Measurements from ENCODE around the gene APPBP2.
"Not testable (repeated sequence)": the region's sequence is repeated elsewhere in the genome, so short reads cannot be mapped to it uniquely, and the experiment has no call there.

APPBP2 gene

GRCh38 chr17:60495260-60495659 lies 30.8 kb downstream of the APPBP2 start:
- no peak for TF ChIP-seq CTCF (IDR thresholded peaks at IDR 0.05; ENCODE audit: low read depth, low read length)
- DNase-seq (ENCODE audit: extremely low read depth, low read depth): no peak

- no peak for TF ChIP-seq CTCF (IDR thresholded peaks at IDR 0.05; ENCODE audit: low read depth, low read length)
- no peak for DNase-seq (ENCODE audit: extremely low read depth, low read depth)
Observed at GRCh38 chr17:60493847-60494321, 32.2 kb downstream of the APPBP2 start.

GRCh38 chr17:60491771-60492170 lies 34.3 kb downstream of the APPBP2 start:
- DNase-seq (ENCODE audit: extremely low read depth, low read depth): no peak
- TF ChIP-seq CTCF (IDR thresholded peaks at IDR 0.05; ENCODE audit: low read depth, low read length): no peak

- not testable (repeated sequence) for DNase-seq (ENCODE audit: extremely low read depth, low read depth)
Observed at GRCh38 chr17:60490594-60490993, 35.4 kb downstream of the APPBP2 start.

GRCh38 chr17:60481604-60482003 lies 44.4 kb downstream of the APPBP2 start:
- TF ChIP-seq CTCF (IDR thresholded peaks at IDR 0.05; ENCODE audit: low read depth, low read length): no peak
- no peak for DNase-seq (ENCODE audit: extremely low read depth, low read depth)

GRCh38 chr17:60473788-60474187 lies 52.3 kb downstream of the APPBP2 start:
- TF ChIP-seq CTCF (IDR thresholded peaks at IDR 0.05; ENCODE audit: low read depth, low read length): no peak
- DNase-seq (ENCODE audit: extremely low read depth, low read depth): peak; percentile 40

- no peak for DNase-seq (ENCODE audit: extremely low read depth, low read depth)
- no peak for TF ChIP-seq CTCF (IDR thresholded peaks at IDR 0.05; ENCODE audit: low read depth, low read length)
Observed at GRCh38 chr17:60472449-60472848, 53.6 kb downstream of the APPBP2 start.

- no peak for TF ChIP-seq CTCF (IDR thresholded peaks at IDR 0.05; ENCODE audit: low read depth, low read length)
- DNase-seq (ENCODE audit: extremely low read depth, low read depth): no peak
Observed at GRCh38 chr17:60471451-60471850, 54.6 kb downstream of the APPBP2 start.

Data from AG09319 (cell line).